GM18909 (cell line): ENCODE measurements around the gene MAML1.

Experiments
- ATAC-seq: cut with Tn5 transposase; IDR thresholded peaks from one replicate; pipeline ENCODE4 v1.9.1; 2021; ENCODE audit warnings: mild to moderate bottlenecking; ENCODE audit not compliant: unreplicated experiment, poor library complexity

The MAML1 gene

DNA sequence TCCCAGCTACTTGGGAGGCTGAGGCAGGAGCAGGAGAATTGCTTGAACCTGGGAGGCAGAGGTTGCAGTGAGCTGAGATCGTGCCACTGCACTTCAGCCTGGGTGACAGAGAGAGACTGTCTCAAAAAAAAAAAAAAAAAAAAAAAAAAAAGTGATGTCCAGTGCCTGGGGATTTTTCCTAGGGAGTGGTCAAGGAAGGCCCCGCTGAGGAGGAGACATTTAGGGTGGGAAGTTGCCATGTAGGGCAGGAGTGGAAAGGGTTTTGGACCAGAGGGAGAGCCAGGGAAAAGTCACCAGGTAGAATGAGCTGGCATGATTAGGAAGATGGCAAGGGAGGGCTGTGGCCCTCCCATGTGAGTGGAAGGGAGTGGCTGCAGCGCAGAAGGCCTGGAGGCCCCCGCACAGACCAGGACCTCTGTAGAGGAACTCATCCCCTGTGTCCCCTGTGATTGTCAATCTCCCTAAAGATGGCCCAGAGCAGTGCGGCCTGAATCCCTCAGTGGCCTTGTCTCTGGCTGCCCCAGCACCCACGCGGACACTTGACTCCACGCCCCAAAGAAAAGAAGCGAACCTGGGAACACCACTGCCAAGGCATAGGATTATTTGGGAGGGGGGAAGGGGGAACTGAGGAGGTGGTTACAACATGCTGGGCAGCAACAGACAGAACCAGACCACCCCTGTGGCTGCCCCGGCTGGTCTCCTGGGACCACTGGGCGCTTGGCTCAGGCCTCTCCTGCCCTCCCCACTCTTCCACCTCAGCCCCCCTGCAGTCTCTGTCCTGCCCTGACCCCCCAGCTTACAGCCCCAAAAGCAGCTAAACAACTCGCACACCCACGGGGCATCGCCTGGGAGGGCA is 85.5 kb downstream of the MAML1 start:
- ATAC-seq = no peak

DNA sequence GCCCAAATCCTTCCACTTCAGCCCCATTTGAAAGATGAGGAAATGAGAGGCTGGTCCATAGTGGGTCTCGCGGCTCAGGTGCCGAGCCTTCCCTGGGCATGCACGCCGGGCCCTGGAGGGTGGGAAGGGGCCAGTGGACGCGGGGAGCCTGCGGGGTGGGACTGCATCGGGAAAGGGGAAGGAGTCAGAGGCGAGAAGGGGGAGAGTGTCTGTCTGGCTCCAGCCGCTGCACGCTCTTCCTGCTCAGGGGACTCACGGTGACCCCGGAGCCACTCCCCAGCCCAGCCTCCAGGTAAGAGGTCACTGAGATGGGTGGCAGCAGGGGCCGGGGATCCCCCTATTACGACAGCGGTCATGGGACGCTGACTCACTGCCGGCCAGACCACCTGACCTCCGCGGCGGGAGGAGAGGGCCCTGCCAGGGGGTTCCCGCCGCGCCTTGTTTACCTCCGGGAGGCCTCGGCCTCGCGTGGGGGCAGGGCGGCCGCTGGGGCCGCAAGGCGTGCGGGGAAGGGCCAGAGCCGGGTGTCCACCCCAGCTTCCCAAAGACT is 86.2 kb downstream of the MAML1 start:
- peak; percentile 71 for ATAC-seq

DNA sequence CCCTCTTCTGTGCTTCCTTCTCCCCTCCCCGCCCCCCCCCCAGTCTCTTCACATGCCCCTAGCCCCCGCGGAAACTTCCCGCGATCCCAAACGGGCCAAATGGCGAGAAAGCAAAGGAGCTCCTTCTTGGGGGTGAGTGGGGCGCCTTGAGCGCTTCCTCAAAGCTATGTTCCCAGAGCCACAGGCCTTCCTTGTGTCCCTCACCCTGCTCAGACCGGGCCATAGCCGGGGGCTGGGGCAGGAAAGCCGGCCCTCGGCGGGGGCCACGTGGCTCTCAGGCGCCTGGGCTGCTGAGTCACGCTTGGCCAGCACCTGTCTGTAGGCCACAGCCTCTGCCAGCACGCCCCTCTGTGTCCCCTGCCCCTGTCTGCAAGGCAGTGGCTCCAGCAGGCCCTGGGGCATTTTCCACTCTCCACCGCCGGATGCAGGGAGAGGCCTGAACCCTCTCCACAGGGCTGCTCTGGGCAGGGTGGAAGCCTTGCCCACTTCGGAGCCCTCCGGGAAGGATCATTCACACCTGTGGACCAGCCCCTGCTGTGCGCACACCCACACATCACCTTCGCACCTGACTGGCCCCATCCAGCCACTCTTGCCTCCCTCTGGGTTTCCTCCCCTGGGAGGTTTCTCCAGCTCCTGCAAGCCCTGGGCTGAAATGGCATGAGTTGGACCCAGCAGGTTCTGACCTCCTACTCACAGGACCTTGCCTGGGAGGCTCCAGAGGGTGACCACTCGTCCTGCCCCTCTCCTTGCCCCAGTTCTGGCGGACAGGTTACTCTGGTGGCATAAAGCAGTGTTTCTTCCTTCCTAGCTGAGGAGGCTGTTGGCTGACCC is 86.9 kb downstream of the MAML1 start:
- ATAC-seq = no peak

DNA sequence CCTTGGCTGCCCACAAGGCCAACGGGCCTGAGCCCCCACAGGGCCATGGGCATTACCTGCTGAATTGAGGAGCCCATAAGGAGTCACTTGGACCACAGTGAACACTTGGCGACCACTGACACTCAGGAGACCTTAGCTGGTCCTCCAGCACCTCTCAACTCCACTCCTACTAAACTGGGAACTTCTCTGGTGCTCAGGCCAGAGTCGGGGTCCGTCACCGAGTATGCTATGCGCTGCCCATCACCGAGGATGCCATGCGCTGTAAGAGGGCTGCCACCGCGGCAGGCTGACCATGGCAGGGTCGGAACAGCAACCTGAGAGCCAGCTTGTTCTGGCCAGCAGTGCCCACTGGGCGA is 87.5 kb downstream of the MAML1 start:
- ATAC-seq = no peak

DNA sequence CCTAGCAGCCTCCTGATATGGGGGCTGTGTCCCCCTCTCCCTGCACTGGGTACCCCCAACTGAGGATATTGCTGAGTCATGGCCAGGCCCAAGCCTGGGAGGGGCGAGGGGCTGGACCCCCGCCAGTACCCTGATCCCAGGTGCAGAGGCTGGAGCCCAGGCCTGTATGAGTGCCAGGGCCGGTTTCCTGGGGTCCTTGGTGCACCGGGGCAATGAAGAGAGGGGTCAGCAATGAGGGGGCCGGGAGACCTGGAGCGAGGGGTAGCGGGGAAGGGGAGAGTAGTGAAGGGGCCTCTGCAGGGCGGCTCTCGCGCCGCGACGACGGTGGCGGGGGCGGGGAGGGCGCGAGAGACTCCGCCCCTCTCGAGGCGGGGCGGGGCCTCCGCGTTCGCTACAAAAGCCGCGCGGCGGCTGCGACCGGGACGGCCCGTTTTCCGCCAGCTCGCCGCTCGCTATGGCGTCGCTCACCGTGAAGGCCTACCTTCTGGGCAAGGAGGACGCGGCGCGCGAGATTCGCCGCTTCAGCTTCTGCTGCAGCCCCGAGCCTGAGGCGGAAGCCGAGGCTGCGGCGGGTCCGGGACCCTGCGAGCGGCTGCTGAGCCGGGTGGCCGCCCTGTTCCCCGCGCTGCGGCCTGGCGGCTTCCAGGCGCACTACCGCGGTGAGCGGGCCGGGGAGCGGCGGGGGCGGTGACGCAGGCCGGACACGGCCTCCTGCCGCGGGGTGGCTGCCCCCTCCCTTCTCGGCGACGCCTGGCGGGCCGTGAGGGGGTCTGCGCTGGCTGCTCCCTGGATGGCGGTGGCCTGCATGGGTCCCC is 88.1 kb downstream of the MAML1 start, which contains the start of gene SQSTM1:
SQSTM1 (plus strand) TSS at position 423 of the 815 bp plus-strand sequence; CDS start at position 455, 32 bp downstream.
- peak; percentile 48 for ATAC-seq

DNA sequence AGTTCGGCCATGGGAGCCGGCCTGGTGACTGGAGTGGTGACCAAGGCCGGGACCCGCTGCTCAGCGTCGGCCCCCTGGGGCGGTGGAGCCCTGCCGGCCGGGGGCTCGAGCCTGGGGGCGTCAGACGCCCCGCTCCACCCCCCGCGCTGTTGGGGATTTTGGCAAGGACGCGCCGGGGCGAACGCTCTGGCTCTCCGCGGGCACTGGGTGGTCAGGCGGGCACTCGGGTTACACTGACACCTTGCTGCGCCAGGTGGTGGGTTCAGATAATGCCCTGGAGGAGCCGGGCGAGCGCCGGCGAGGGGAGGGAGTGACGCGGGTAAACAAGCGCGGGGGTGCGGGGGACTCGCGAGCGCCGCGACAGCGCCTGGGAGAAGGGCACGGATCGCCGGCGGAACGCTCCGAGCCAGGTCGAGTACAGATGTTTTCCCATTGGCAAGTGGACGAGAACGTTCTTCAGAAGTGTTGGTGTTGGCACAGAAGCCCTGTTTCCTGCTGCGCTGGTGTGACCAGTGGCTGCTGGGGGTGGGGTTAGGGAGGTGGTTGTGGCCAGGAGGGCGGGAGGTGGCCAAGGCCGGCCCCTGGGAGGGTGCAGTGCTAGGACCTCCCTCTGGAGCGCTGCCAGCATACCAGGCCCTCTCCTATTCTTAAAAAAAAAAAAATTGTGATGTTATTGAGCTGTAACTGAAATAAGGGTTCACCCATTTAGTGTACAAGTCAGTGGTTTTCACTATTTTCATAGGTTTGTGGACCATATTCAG is 88.9 kb downstream of the MAML1 start:
- peak; percentile 45 for ATAC-seq

DNA sequence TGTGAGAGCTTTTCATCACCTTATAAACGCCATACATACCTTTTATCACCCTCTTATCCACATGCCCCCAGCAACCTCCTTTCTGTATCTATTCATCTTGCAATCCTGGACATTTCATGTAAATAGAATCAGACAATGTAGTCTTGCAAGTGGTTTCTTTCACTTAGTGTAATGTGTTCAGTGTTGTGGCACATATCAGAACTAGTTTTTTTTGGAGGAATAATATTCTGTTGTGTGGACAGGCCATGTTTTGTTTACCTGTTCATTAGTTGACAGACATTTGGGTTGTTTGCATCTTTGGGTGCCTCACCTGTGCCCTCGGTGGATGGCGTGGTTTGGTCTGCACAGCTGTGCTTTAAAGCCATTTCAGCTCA is 89.4 kb downstream of the MAML1 start:
- ATAC-seq = no peak

DNA sequence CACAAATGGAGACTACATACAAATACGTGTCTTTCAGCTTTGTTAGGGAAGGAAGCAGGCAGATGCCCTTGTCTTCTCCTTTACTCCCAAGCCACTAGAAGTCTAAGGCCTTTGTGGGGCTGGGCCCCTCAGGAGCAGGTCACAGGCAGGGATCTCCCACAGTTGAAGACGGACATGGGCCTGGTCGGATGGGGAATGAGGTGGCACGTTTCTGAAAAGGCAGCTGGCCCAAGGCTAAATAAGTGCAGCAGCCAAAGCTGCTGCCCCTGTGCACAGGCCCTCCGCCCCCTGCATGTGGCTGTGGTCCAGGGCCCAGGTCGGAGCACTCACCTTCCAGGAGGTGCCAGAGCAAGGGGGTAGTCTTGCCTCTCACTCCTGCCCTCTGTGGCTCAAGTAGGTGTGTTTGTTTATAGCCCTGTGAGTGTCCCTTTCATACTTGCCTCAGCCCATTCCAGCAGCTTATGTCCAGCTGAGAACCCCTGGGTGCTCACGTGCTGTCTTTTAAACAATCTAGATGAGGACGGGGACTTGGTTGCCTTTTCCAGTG is 89.9 kb downstream of the MAML1 start:
- no peak for ATAC-seq

DNA sequence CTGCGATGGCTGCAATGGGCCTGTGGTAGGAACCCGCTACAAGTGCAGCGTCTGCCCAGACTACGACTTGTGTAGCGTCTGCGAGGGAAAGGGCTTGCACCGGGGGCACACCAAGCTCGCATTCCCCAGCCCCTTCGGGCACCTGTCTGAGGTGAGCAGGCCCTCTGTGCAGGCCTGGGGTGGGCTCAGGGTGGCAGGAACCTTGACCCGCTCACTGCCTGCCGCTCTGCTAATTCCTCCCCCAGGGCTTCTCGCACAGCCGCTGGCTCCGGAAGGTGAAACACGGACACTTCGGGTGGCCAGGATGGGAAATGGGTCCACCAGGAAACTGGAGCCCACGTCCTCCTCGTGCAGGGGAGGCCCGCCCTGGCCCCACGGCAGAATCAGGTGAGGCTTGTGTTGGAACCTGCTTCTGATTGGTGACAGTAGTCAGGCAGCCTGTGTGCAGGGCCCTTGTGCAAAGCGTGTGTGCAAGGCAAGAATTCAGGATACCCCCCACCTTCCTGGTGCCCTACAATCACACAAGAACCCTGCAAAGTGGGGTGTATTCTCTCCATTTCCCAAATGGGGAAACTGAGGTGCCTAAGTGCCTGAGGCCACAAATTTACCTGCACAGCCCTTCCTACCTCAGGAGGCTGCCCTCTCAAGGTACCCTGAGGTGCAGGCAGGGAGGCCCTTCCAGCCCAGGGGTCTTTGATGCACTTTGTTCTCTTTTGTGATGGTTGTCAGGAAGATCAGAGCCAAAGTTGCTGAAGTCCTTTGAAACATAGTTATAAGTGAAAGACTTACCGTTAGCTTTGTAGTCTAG is 91.5 kb downstream of the MAML1 start:
- ATAC-seq = no peak

DNA sequence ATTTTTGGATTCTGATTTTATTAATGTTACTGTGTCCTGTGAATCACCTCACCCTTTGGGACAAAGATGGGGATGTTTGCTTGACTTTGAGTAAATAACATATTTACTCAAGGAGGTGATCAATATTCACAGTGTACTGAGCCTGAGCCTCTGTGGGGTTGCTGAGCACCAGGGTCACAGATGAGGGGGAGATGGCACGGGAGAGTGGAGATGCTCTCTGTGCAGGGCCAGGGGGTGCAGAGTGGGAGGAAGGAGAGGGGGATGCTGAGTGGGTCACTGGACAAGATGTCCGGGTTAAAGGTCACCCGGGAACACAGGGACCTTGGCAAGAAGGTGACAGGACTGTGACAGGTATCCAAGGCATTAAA is 92.1 kb downstream of the MAML1 start:
- ATAC-seq = no peak

DNA sequence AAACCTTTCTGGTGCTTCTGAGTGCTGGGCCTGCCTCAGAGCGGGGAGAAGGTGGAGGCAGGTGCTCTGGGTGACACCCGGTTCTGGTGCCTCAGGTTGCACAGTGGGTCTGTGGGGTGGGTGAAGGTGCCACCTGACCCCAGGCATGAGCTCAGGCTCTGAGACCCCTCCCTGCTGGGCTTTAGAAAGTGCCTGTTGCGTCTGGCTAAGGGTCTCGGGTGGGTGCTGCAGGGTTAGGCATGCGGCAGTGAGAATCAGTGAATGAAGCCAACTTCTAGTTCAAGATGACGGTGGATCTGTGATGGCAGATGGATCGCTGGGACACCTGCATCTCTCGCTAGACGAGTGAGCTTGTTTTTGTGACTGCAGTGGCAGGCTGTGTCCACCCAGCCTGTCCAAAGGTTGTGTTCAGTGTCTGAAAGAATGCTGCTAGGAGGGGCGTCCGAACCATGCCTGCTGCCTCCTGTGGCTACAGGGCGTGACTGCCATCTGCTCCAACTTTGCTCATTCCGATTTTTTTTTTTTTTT is 93.1 kb downstream of the MAML1 start:
- ATAC-seq = no peak
